Thymus (tissue), 11 donors: ENCODE data around the gene PTGDS. TPM values are rescaled to one million over a fixed set of nuclear protein-coding genes. Genes with fewer than 3 reads are reported as not detected.
A peak's percentile ranks its signal among the peaks of the same experiment; 100 is the strongest.

Source experiments
- DNase-seq, 9 donors: peaks; one replicate each; pipeline ENCODE4 v3.0.0-alpha.2; 2013; ENCODE audit warnings: low spot score in 9 of 9, low read depth in 6 of 9, missing footprints in 1 of 9
- H3K27ac ChIP-seq, 2 donors: one replicate each; pipeline ENCODE4 v1.5.1; 2013; ENCODE audit warnings: control low read depth in 1 of 2, low read depth in 1 of 2, low read length in 1 of 2, mild to moderate bottlenecking in 1 of 2, moderate library complexity in 1 of 2
- H3K27me3 ChIP-seq, 2 donors: one replicate each; pipeline ENCODE4 v1.5.1; 2013; ENCODE audit warnings: low read length in 1 of 2; ENCODE audit not compliant: control insufficient read depth in 2 of 2, insufficient read depth in 1 of 2
- H3K36me3 ChIP-seq, 2 donors: one replicate each; pipeline ENCODE4 v1.5.1; 2013; ENCODE audit warnings: low read length in 1 of 2, mild to moderate bottlenecking in 1 of 2, moderate library complexity in 1 of 2; ENCODE audit not compliant: control insufficient read depth in 2 of 2, insufficient read depth in 2 of 2
- H3K4me1 ChIP-seq, 2 donors: one replicate each; pipeline ENCODE4 v1.5.1; 2013; ENCODE audit warnings: low read length in 2 of 2; ENCODE audit not compliant: control insufficient read depth in 2 of 2, insufficient read depth in 2 of 2
- H3K4me3 ChIP-seq, 2 donors: one replicate each; pipeline ENCODE4 v1.5.1; 2013; ENCODE audit warnings: low read length in 2 of 2, control low read depth in 1 of 2, mild to moderate bottlenecking in 1 of 2
- H3K9me3 ChIP-seq, 2 donors: one replicate each; pipeline ENCODE4 v1.5.1; 2013; ENCODE audit warnings: low read length in 1 of 2, mild to moderate bottlenecking in 1 of 2; ENCODE audit not compliant: control insufficient read depth in 2 of 2, insufficient read depth in 1 of 2
- WGBS: extraction: QIAGEN DNeasy Blood & Tissue Kit; methylation state at CpG from one replicate; pipeline ENCODE4 v1.1.7; 2013; 5-methylcytosine and 5-hydroxymethylcytosine counted together
- polyA plus RNA-seq: library from polyadenylated mRNA; stranded (reverse); fragments of 200-250 nt; gene quantifications from one replicate; pipeline ENCODE4 v1.2.3, GENCODE V29; 2013
- total RNA-seq: library from RNA; stranded (reverse); fragments of 120-200 nt; gene quantifications from one replicate; pipeline ENCODE4 v1.2.4, GENCODE V29; 2013
- donor health status: healthy.

PTGDS gene
- total and polyA plus RNA-seq, 2 donors = 5.0 to 137 TPM

DNA sequence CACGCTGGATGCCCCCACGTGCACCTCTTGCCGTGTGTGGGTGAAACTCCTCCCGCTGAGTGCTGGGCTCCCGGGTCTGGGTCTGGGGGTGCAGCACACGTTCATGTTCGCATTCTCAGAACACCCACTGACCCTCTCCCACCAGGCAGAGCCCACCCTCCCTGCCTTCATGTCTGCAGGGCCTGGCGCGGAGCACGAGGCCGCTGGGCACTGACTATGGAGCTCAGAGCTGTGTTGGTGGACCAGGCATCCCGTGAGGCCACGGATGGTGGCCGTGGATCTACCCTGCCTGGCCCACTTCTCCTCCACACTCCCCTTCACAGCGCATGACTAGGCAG is 16.4 kb upstream of the PTGDS start:
- Histone ChIP-seq H3K4me1 (peaks cover 36 to 65% of the 10 kb centered on the region in 2 donors), H3K36me3 (no peaks in the 10 kb centered on the region), H3K4me3 (no peak overlapping the region), H3K27me3 (peaks cover 0 to under 1% of the 10 kb centered on the region in 2 donors), H3K27ac (peak overlapping the region; percentile 75 to 76), H3K9me3 (peaks cover 0 to 7% of the 10 kb centered on the region in 2 donors)
- DNase-seq = no peak
- WGBS = 93% methylated on average over 15 of the region's 15 CpGs

DNA sequence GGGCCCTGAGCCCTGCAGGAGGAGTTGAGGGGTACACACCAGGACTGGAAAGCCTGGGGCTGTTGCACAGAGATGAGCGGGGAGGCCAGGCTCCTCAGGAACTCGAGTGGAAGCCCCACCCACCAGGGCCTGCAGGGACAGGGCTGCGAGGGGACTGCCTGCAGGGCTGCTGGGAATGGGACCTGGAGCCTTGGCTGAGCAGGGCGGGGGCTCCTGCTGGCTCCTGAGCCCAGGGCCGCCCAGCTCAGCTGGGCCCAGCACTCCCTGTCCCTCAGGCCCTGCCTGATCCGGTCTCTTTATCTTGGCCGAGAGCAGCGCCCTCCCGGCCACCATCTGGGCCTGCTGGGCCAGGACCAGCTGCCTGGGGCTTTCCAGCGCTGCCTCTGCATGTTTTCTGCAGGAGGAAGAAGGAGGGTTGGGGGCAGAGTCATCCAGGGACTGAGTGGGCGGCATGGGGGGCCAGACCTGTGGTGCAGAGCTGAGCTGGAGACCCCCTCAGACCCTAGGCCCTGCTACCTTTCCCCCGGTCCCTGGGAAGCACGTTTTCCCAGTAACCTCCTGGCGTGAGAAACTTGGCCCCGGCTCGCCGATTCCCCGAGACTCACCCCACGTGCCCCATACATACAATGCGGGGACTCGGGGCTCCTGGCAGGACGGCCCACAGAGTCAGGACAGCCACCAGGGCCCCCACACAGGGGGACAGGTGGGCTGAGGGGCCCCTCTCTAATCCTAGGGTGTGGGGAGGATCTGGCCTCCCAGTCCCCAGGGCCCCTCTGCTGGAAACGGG is 15.8 kb upstream of the PTGDS start:
- peaks cover 40 to 71% of the 10 kb centered on the region in 2 donors for H3K4me1 ChIP-seq
- H3K9me3 ChIP-seq = peaks cover 0 to 7% of the 10 kb centered on the region in 2 donors
- peak overlapping the region; percentile 75 to 76 for H3K27ac ChIP-seq
- no peaks in the 10 kb centered on the region for H3K36me3 ChIP-seq
- H3K27me3 ChIP-seq = peaks cover 0 to 3% of the 10 kb centered on the region in 2 donors
- no peak overlapping the region for H3K4me3 ChIP-seq
- peak in 1 of 9 donors; percentile 27 for DNase-seq
- WGBS = 91% methylated on average over 23 of the region's 23 CpGs

GRCh38 chr9:136962163-136962562 is 15.1 kb upstream of the PTGDS start:
- H3K9me3 ChIP-seq = peaks cover 0 to 7% of the 10 kb centered on the region in 2 donors
- H3K4me1 ChIP-seq = peaks cover 40 to 72% of the 10 kb centered on the region in 2 donors
- H3K36me3 ChIP-seq = no peaks in the 10 kb centered on the region
- H3K27ac ChIP-seq = peak overlapping the region; percentile 25 to 75
- 99% methylated on average over 9 of the region's 9 CpGs for WGBS
- H3K4me3 ChIP-seq = no peak overlapping the region
- no peak for DNase-seq
- H3K27me3 ChIP-seq = peaks cover 0 to 3% of the 10 kb centered on the region in 2 donors

DNA sequence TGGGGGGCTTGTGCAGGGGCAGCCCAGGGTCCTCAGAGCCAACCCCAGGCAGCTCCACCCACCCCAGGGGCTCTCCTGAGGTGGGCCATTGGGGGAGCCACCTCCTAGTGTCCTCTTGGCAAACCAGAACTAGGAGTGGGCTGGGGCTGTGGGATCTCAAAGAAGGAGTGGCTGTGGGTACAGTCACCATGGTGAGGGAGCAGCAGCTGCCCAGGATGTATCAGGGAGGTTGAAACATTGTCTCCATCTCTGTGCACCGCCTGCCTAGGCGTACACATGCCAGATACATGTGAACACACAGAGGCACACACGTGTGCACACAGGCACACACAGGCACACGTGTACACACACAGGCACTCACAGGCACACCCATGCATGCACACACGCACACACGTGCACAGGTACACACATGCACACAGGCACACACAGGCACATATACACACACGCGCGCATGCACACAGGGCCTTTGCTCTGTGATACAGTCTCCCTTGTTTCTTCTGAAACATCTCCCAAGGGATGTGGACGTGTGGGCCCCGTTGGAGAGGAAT is 14.5 kb upstream of the PTGDS start:
- Histone ChIP-seq H3K4me1 (peaks cover 40 to 72% of the 10 kb centered on the region in 2 donors), H3K4me3 (no peak overlapping the region), H3K27me3 (peaks cover 0 to 3% of the 10 kb centered on the region in 2 donors), H3K36me3 (no peaks in the 10 kb centered on the region), H3K27ac (peak overlapping the region in 1 of 2 donors; percentile 55), H3K9me3 (peaks cover 0 to 7% of the 10 kb centered on the region in 2 donors)
- 95% methylated on average over 11 of the region's 11 CpGs for WGBS
- no peak for DNase-seq

- WGBS = 97% methylated on average over 15 of the region's 15 CpGs
- Histone ChIP-seq H3K27me3 (peaks cover 0 to 3% of the 10 kb centered on the region in 2 donors), H3K4me3 (no peak overlapping the region), H3K36me3 (no peaks in the 10 kb centered on the region), H3K4me1 (peaks cover 40 to 70% of the 10 kb centered on the region in 2 donors), H3K9me3 (peaks cover 0 to 7% of the 10 kb centered on the region in 2 donors), H3K27ac (no peak overlapping the region)
- no peak for DNase-seq
Measured at GRCh38 chr9:136963341-136963740, 14.0 kb upstream of the PTGDS start.

DNA sequence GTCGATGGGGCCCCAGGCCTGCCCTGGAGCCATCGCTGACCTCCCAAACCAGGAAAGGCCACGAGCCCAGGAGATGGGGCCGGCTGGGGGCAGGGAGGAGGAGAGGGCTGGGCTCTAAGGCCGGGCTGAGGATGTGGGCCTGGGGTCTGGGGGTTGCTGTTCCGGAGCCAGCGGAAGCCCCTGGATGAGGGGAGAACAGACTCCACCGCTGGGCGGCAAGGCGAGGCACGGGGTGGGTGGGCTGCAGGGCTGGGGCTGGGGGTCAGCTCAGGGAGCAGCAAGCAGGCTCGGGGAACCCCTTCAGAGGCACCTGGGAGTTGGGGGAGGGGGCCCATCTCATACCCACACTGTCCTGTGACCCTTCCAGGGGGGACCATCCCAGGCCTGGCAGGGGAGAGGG is 13.6 kb upstream of the PTGDS start:
- Histone ChIP-seq H3K4me1 (peaks cover 37 to 69% of the 10 kb centered on the region in 2 donors), H3K27ac (no peak overlapping the region), H3K9me3 (peaks cover 0 to 5% of the 10 kb centered on the region in 2 donors), H3K36me3 (no peaks in the 10 kb centered on the region), H3K27me3 (peaks cover 0 to 3% of the 10 kb centered on the region in 2 donors), H3K4me3 (no peak overlapping the region)
- WGBS = 95% methylated on average over 12 of the region's 12 CpGs
- DNase-seq = no peak

GRCh38 chr9:136964171-136964689 is 13.1 kb upstream of the PTGDS start:
- H3K9me3 ChIP-seq = peaks cover 0 to 4% of the 10 kb centered on the region in 2 donors
- H3K27me3 ChIP-seq = peaks cover 0 to 3% of the 10 kb centered on the region in 2 donors
- WGBS = 91% methylated on average over 22 of the region's 22 CpGs
- H3K4me1 ChIP-seq = peaks cover 32 to 64% of the 10 kb centered on the region in 2 donors
- no peak for DNase-seq
- no peaks in the 10 kb centered on the region for H3K36me3 ChIP-seq
- H3K4me3 ChIP-seq = no peak overlapping the region
- no peak overlapping the region for H3K27ac ChIP-seq

DNA sequence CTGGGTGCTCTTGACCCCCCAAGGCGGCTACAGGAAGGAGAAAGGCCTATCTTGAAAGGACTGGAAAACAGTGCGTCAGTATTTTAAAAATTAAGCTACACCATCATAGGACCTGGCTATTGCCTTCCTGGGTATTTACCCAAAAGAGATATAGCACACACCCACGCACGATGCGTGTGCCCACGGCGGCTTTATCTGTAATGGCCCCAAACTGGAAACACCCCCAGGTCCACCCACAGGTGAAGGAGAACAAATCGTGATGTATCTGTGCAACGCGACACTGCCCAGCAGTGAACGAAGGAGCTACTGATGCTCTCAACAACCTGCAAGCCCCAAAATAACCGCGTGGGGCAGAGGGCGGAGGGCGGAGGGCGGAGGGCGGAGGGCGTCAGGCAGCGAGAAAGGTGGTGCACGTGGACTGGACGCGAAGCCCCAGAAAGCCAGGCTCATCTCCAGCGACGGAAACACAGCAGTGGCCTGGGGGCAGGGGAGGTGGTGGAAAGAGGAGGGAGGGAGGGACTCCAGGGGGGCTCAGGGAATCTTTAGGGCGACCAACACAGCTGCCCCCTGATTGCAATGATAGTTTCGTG is 12.4 kb upstream of the PTGDS start:
- 95% methylated on average over 26 of the region's 26 CpGs for WGBS
- Histone ChIP-seq H3K36me3 (no peaks in the 10 kb centered on the region), H3K4me3 (no peak overlapping the region), H3K4me1 (peaks cover 25 to 58% of the 10 kb centered on the region in 2 donors), H3K27ac (peak overlapping the region in 1 of 2 donors; percentile 26), H3K9me3 (peaks cover 0 to 4% of the 10 kb centered on the region in 2 donors), H3K27me3 (peaks cover 0 to 3% of the 10 kb centered on the region in 2 donors)
- no peak for DNase-seq
